GM23338 (cell line): Measurements from ENCODE around the gene CCL4L2. TPM values are rescaled to one million over a fixed set of nuclear protein-coding genes. Genes with fewer than 3 reads are reported as not detected.
"Not testable (repeated sequence)": the region's sequence is repeated elsewhere in the genome, so short reads cannot be mapped to it uniquely, and the experiment has no call there.

ENCODE experiments used
- ATAC-seq: fragments of 200-7000 bp; cut with Tn5 transposase; 3 replicates; pipeline ENCODE4 v1.9.1; 2020
- DNase-seq: peaks from one replicate; pipeline ENCODE4 v3.0.0-alpha.2; 2015; ENCODE audit warnings: low spot score
- H2AFZ ChIP-seq: fragments of 200-600 bp; sonication (generic); 2 replicates; pipeline ENCODE4 v1.8.0; 2016; ENCODE audit warnings: antibody characterized with exemption, mild to moderate bottlenecking, moderate library complexity
- H3F3A ChIP-seq: fragments of 200-600 bp; sonication (generic); replicated peaks from 2 replicates; pipeline ENCODE4 v1.8.0; 2017; ENCODE audit warnings: antibody characterized with exemption, mixed run types, low read depth
- H3K27ac ChIP-seq: fragments of 200-600 bp; sonication (generic); 2 replicates; pipeline ENCODE4 v1.6.1; 2016; ENCODE audit warnings: low read depth
- H3K27me3 ChIP-seq: fragments of 200-600 bp; sonication (generic); 2 replicates; pipeline ENCODE4 v1.8.0; 2016; ENCODE audit warnings: mild to moderate bottlenecking, mixed run types, moderate library complexity; ENCODE audit not compliant: insufficient read depth
- H3K36me3 ChIP-seq: fragments of 200-600 bp; sonication (generic); 2 replicates; pipeline ENCODE4 v1.8.0; 2016; ENCODE audit warnings: mild to moderate bottlenecking; ENCODE audit not compliant: insufficient read depth
- H3K4me1 ChIP-seq: fragments of 200-600 bp; sonication (generic); 2 replicates; pipeline ENCODE4 v1.8.0; 2016; ENCODE audit warnings: mild to moderate bottlenecking, moderate library complexity; ENCODE audit not compliant: insufficient read depth
- H3K4me2 ChIP-seq: fragments of 200-600 bp; sonication (generic); 2 replicates; pipeline ENCODE4 v1.7.1; 2017; ENCODE audit warnings: mixed run types
- H3K4me3 ChIP-seq: fragments of 200-600 bp; sonication (generic); 2 replicates; pipeline ENCODE4 v1.6.1; 2016; ENCODE audit warnings: mixed run types
- H3K79me2 ChIP-seq: fragments of 200-600 bp; sonication (generic); replicated peaks from 2 replicates; pipeline ENCODE4 v1.8.0; 2017; ENCODE audit warnings: mild to moderate bottlenecking; ENCODE audit not compliant: insufficient read depth
- H3K9me2 ChIP-seq: fragments of 200-600 bp; sonication (generic); 2 replicates; pipeline ENCODE4 v1.8.0; 2017; ENCODE audit not compliant: insufficient read depth
- H4K20me1 ChIP-seq: fragments of 200-600 bp; sonication (generic); replicated peaks from 2 replicates; pipeline ENCODE4 v1.8.0; 2017; ENCODE audit warnings: mild to moderate bottlenecking; ENCODE audit not compliant: insufficient read depth
- H3K27ac Mint-ChIP-seq: 2 replicates; pipeline ENCODE4 v1.8.0; 2020; ENCODE audit warnings: inconsistent platforms, mild to moderate bottlenecking, moderate library complexity, mixed read lengths
- H3K27me3 Mint-ChIP-seq: 3 replicates; pipeline ENCODE4 v1.8.0; 2022; ENCODE audit warnings: low read depth, mild to moderate bottlenecking, moderate library complexity, mixed read lengths, inconsistent platforms; ENCODE audit not compliant: insufficient read depth, poor library complexity
- H3K36me3 Mint-ChIP-seq: 3 replicates; pipeline ENCODE4 v1.8.0; 2021; ENCODE audit warnings: low read depth, mild to moderate bottlenecking, inconsistent platforms, moderate library complexity, mixed read lengths
- H3K4me1 Mint-ChIP-seq: 3 replicates; pipeline ENCODE4 v1.8.0; 2020; ENCODE audit warnings: mild to moderate bottlenecking, inconsistent platforms, mixed read lengths
- H3K4me3 Mint-ChIP-seq: 3 replicates; pipeline ENCODE4 v1.8.0; 2021; ENCODE audit warnings: moderate library complexity, mild to moderate bottlenecking, inconsistent platforms, mixed read lengths
- H3K9me3 Mint-ChIP-seq: 3 replicates; pipeline ENCODE4 v1.8.0; 2020; ENCODE audit warnings: moderate library complexity, mild to moderate bottlenecking, inconsistent platforms, mixed read lengths
- CTCF ChIP-seq, 2 experiments: fragments of 200-600 bp in 1 of 2; sonication (generic) in 1 of 2; conservative IDR thresholded peaks; 2 replicates each; pipeline versions ENCODE4 v1.5.1 to v1.6.1; 2016 to 2017; ENCODE audit warnings: antibody characterized with exemption in 2 of 2, low read depth in 2 of 2, mild to moderate bottlenecking in 2 of 2, moderate library complexity in 1 of 2
- polyA plus RNA-seq: library from polyadenylated mRNA; unstranded; fragments of >200 nt; fragmentation: Nextera tagmentation; extraction: Ambion mirVana; gene quantifications from 2 replicates; pipeline ENCODE4 v1.2.1, GENCODE V29; 2016
- small RNA-seq: library from RNA; depleted of rRNA; stranded (forward); fragments of <200 nt; gene quantifications from one replicate; pipeline ENCODE3, GENCODE V24; 2014; ENCODE audit warnings: low replicate concordance
- total RNA-seq: library from RNA; depleted of rRNA; stranded (reverse); fragments of >200 nt; shearing (Covaris generic); gene quantifications from 2 replicates; pipeline ENCODE4 v1.2.3, GENCODE V29; 2014; rRNA removed

Gene CCL4L2
- total and polyA plus RNA-seq, 2 experiments from 2014 or later: not detected

DNA sequence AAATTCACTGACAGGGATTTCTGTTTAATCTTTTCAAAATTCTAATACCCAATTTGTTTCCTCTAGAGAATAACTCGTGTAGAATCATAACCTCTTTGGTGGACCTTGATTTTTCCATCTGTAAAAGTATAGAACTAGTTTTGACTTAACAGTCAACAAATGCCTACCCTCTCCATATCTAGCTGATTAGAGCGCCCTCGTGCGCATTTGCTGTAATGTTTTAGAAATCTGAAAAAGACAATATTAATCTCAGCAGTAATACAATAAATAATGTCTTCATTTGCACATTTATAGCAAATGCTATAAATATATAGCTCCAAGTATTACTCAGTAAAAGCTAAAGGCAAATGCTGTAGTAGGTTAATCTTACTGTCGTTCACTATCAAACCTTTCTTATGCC is 18.8 kb downstream of the CCL4L2 start:
- H3K27ac ChIP-seq, H3K36me3 Mint-ChIP-seq, H3K4me3 Mint-ChIP-seq, H3K9me2 ChIP-seq, H3K4me1 ChIP-seq, H3K27ac Mint-ChIP-seq, H3K4me2 ChIP-seq, H4K20me1 ChIP-seq, H3K27me3 ChIP-seq, H3K79me2 ChIP-seq, H3K36me3 ChIP-seq, H3K4me3 ChIP-seq, H2AFZ ChIP-seq, H3K9me3 Mint-ChIP-seq, H3F3A ChIP-seq, DNase-seq, H3K27me3 Mint-ChIP-seq, H3K4me1 Mint-ChIP-seq, ATAC-seq: not testable (repeated sequence)
- TF ChIP-seq CTCF (conservative IDR thresholded peaks at IDR 0.05; ENCODE audit: low read depth in 2 of 2): peak; percentile 45 to 58

DNA sequence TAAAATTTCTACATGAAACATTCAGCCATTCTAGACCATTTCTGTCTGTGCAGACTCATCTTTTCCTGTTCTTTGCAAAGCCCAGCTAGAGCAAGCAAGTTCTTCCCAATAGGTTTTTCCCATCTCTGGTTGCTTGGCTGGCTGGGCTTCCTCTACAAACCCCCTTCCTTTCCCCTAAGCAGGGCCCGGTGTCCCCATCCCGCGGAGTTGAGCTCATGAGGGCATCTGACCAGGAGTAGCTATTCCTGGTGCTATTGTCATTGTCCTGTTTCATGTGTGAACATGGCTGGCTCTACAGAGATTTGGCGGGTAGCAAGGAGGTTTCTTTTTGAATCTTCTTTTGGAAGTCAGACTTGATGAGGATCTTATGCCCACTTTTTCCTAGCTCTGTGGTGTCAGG is 31.2 kb downstream of the CCL4L2 start:
- not testable (repeated sequence) for H3K27me3 Mint-ChIP-seq, H3K36me3 Mint-ChIP-seq, H2AFZ ChIP-seq, H3K4me1 ChIP-seq, H3K9me2 ChIP-seq, H3K4me1 Mint-ChIP-seq, H4K20me1 ChIP-seq, H3K36me3 ChIP-seq, H3K9me3 Mint-ChIP-seq, H3K4me3 Mint-ChIP-seq, H3K27ac Mint-ChIP-seq, DNase-seq, ATAC-seq, H3K27ac ChIP-seq, H3K27me3 ChIP-seq, H3F3A ChIP-seq, H3K79me2 ChIP-seq, H3K4me2 ChIP-seq, H3K4me3 ChIP-seq

Small RNA genes within 50 kb of the gene (small RNA-seq; reads per million reads assigned to genes)
- gene AC243829.3: not detected
- not detected for gene AC243829.6

Other genes with a start within 250 kb of the CCL4L2 start
- gene CCL16, start 229.6 kb upstream of the CCL4L2 start, total RNA-seq: not detected in 2 replicates
- not detected in 2 replicates for gene CCL16, start 229.6 kb upstream of the CCL4L2 start, polyA plus RNA-seq
- not detected in 2 replicates for gene CCL14, start 224.3 kb upstream of the CCL4L2 start, total RNA-seq
- not detected in 2 replicates for gene CCL14, start 224.3 kb upstream of the CCL4L2 start, polyA plus RNA-seq
- not detected in 2 replicates for gene CCL15, start 209.5 kb upstream of the CCL4L2 start, total RNA-seq
- not detected in 2 replicates for gene CCL15, start 209.5 kb upstream of the CCL4L2 start, polyA plus RNA-seq
- gene CCL23, start 193.1 kb upstream of the CCL4L2 start, total RNA-seq: not detected in 2 replicates
- not detected in 2 replicates for gene CCL23, start 193.1 kb upstream of the CCL4L2 start, polyA plus RNA-seq
- not detected in 2 replicates for gene CCL18, start 146.8 kb upstream of the CCL4L2 start, total RNA-seq
- gene CCL18, start 146.8 kb upstream of the CCL4L2 start, polyA plus RNA-seq: not detected in 2 replicates
- not detected in 2 replicates for gene CCL3, start 120.9 kb upstream of the CCL4L2 start, total RNA-seq
- gene CCL3, start 120.9 kb upstream of the CCL4L2 start, polyA plus RNA-seq: 0.40 TPM in 1 of 2 replicates, not detected in the other
- not detected in 2 replicates for gene CCL4, start 107.2 kb upstream of the CCL4L2 start, total RNA-seq
- not detected in 2 replicates for gene CCL4, start 107.2 kb upstream of the CCL4L2 start, polyA plus RNA-seq
- 0.54 and 1.3 TPM in 2 replicates for gene TBC1D3B, start 34.4 kb upstream of the CCL4L2 start, total RNA-seq
- gene TBC1D3B, start 34.4 kb upstream of the CCL4L2 start, polyA plus RNA-seq: 0.80 and 0.95 TPM in 2 replicates
- not detected in 2 replicates for gene CCL3L1, start 14.3 kb upstream of the CCL4L2 start, total RNA-seq
- gene CCL3L1, start 14.3 kb upstream of the CCL4L2 start, polyA plus RNA-seq: 0.59 and 0.70 TPM in 2 replicates
- 0.62 TPM in 1 of 2 replicates, not detected in the other for gene TBC1D3I, start 53.5 kb downstream of the CCL4L2 start, total RNA-seq
- gene TBC1D3I, start 53.5 kb downstream of the CCL4L2 start, polyA plus RNA-seq: 0.11 TPM in 1 of 2 replicates, not detected in the other
- not detected in 2 replicates for gene TBC1D3G, start 112.8 kb downstream of the CCL4L2 start, total RNA-seq
- gene TBC1D3G, start 112.8 kb downstream of the CCL4L2 start, polyA plus RNA-seq: not detected in 2 replicates
- gene TBC1D3H, start 177.4 kb downstream of the CCL4L2 start, total RNA-seq: not detected in 2 replicates
- not detected in 2 replicates for gene TBC1D3H, start 177.4 kb downstream of the CCL4L2 start, polyA plus RNA-seq